GM13976 (cell line): Measurements from ENCODE around the gene RASSF6.

ENCODE experiments used
- DNase-seq: peaks from one replicate; pipeline ENCODE4 v3.0.0; 2012; ENCODE audit warnings: low spot score
- CTCF ChIP-seq: IDR thresholded peaks from 2 replicates; pipeline ENCODE4 v1.5.1; 2012; ENCODE audit warnings: borderline replicate concordance, mild to moderate bottlenecking; ENCODE audit not compliant: insufficient read depth; ENCODE audit errors: extremely low read depth, missing control alignments, control extremely low read depth
- in situ Hi-C: fragments of 300-500 bp; cut with MboI; formaldehyde crosslinking; loops from one replicate; pipeline ENCODE4 v1.12.0; 2022; ENCODE audit warnings: low sequenced_read_pairs, mixed read lengths, inconsistent platforms; ENCODE audit not compliant: unreplicated experiment

The RASSF6 gene

DNA sequence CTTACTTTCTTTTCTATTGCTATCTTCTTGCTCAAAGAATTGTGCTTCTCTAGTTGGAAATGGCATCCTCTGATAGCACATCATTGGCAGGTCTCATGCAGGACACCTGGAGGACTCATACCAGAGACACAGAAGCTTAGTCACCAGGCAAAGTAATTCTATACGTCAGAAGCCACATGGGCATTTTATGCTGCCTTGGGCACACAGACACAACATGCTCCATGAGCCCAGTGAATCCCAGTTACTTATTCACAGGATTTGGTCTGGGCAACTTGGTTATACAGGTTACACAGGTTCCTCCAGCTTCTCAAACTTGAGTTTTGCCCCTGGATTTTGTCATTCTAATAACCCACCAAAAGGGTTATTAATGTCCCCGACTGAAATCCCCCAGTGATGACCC lies 7.1 kb downstream of the RASSF6 start:
- in situ Hi-C loops: no loop called here
- DNase-seq: no peak
- no peak for TF ChIP-seq CTCF

DNA sequence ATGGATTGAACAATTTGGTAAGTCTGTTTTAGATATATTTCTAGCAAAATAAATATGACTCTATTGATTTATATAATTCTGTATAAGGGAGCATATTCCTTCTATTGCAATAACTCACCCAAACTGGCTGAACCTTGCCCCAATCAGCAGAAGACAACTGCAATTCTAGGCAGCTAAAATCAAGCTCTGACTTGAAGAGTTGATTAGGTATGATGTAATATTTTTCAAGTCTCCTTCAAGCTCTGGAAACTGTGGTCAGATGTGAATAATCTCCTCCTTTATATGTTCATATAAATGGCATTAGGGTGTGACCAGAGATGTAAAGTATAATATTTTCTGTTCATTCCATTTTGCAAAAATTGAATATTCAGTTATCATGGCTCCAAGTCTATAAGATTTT lies 8.2 kb downstream of the RASSF6 start:
- TF ChIP-seq CTCF: no peak
- DNase-seq: no peak
- in situ Hi-C loops: no loop called here

DNA sequence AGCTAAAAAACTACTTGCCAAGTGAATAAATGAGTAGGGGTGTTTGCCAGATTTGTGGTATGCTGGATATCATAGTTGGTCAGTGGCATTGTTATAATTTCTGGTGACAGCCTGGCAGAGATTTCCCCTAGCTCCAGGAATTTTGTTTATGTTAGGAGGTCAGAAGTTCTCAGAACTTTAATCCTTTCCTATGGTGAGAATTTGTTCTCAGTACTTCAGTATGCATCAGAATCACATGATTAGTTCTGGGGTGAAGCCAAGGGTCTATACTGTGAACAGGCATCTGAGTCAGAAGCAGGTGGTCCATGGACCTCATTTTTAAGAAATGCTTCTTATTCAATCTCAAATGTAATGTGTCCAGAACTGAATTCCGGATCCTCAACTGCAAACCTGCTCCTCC lies 10.5 kb downstream of the RASSF6 start:
- in situ Hi-C loops: no loop called here
- no peak for DNase-seq
- TF ChIP-seq CTCF: no peak

DNA sequence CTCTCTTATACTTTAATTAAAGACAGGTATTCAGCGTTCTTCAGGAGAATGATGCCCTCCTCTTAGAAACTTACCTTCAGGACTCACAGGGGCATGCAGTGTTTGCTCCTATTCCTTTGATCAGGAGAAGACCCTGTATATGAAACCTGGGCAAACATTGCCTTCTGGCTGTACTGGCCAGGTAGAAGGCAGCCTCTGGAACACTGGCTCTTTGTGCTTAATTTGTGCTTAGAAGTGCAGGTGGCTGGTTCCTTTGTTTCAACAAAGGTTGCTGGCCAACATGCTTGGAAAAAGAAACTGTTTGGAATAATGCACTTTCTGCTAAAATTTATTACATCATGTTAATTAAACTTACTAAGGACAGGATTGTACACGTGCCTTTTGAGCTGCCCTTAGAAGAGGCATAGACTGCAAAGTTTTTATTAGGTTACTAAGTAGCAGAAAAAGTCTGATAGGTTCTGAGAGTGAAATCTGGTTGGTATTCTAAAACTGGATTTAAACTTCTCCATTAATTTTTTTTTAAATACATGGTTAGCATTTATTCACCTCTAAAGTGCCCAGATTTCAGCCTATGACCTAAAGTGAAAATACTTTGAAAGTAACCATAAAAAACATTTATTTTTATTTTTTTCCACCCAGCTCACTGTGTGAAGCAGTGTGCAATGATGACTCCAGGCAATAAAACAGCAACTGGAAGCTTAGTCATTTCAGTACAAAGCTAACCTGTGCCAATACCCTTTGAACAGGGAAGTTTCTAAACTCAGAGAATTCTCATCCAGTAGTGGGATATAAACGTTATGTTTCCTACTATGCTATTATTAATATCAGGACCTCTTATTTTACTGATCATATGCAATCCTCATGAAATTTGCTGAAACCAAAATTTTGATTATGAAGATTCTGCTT lies 11.3 kb downstream of the RASSF6 start:
- TF ChIP-seq CTCF: no peak
- DNase-seq: no peak
- in situ Hi-C loops: no loop called here

- TF ChIP-seq CTCF: no peak
- no peak for DNase-seq
- in situ Hi-C loops: no loop called here
Measured at GRCh38 chr4:73607375-73608033, 12.7 kb downstream of the RASSF6 start.

DNA sequence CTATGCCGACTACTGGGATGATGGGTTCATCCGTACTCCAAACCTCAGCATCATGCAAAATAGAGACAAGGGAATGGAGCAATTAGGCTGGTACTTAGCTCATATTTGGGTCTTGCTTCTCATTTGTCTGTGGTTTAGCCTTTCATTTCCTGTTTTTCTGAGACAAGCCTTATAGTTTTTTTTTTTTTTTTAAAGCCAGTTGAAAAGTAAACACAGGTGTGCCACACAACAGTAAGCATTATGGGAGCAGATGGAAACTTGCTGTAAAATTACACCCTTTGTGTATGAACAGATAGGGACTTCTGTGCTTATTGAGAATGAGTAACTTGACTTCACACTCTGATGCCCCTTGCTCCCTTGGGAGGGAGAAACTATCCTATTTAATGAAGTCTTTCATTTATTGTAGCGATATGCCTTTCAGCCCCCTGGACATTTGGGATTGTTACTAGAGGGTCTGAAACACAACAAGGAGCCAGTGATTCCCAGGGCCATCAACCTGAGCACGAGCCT lies 13.7 kb downstream of the RASSF6 start:
- in situ Hi-C loops: no loop called here
- TF ChIP-seq CTCF: no peak
- DNase-seq: no peak
